ENCODE results near the gene GPR35.

GPR35 gene

GRCh38 chr2:240626531-240627300 lies 1.4 kb downstream of the GPR35 start:
- DNase-seq: no peak

GRCh38 chr2:240627736-240628506 lies 2.6 kb downstream of the GPR35 start:
- DNase-seq: no peak

DNA sequence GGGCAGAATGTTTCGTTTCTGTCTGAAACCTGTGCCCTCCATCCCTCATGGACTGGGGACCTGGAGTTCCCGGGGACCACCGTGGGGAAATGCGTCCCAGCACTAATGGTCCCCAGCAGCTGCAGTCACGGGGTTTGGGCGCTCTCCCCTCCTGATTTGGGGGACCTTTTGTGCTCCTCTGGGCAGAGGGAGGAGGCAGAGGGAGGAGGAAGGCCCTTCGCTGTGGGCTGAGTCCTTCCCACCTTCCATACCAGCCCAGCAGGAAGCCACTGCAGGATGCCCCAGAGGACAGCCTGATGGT lies 3.2 kb downstream of the GPR35 start:
- DNase-seq: no peak

- DNase-seq: no peak
These were observed 3.7 kb downstream of the GPR35 start for GRCh38 chr2:240628808-240629618.

DNA sequence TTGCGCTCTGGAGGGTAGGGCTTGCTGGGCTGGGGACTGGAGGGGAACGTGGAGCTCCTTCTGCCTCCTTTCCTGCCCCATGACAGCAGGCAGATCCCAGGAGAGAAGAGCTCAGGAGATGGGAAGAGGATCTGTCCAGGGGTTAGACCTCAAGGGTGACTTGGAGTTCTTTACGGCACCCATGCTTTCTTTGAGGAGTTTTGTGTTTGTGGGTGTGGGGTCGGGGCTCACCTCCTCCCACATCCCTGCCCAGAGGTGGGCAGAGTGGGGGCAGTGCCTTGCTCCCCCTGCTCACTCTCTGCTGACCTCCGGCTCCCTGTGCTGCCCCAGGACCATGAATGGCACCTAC lies 4.3 kb downstream of the GPR35 start:
- DNase-seq: no peak

GRCh38 chr2:240629968-240630770 lies 4.9 kb downstream of the GPR35 start:
- DNase-seq: no peak

DNA sequence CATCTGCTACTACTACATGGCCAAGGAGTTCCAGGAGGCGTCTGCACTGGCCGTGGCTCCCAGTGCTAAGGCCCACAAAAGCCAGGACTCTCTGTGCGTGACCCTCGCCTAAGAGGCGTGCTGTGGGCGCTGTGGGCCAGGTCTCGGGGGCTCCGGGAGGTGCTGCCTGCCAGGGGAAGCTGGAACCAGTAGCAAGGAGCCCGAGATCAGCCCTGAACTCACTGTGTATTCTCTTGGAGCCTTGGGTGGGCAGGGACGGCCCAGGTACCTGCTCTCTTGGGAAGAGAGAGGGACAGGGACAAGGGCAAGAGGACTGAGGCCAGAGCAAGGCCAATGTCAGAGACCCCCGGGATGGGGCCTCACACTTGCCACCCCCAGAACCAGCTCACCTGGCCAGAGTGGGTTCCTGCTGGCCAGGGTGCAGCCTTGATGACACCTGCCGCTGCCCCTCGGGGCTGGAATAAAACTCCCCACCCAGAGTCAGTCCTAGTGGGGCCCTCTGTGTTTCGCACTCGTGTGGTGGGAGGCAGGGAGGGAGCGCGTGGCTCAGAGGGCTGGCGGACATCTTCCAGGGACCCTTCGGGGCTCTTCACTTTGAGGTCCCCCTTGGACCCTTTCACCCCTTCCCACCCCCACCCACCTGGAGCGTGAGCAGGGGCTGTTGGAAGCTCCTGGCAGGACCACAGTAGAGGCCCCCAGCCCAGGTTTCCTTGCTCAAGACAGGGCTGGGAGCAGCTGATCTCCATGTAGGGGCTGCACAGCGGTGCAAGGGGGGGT lies 5.7 kb downstream of the GPR35 start:
- no peak for DNase-seq

- DNase-seq: no peak
These were observed 6.4 kb downstream of the GPR35 start for GRCh38 chr2:240631548-240632305.

GRCh38 chr2:240632306-240632721 lies 7.0 kb downstream of the GPR35 start:
- no peak for DNase-seq

DNA sequence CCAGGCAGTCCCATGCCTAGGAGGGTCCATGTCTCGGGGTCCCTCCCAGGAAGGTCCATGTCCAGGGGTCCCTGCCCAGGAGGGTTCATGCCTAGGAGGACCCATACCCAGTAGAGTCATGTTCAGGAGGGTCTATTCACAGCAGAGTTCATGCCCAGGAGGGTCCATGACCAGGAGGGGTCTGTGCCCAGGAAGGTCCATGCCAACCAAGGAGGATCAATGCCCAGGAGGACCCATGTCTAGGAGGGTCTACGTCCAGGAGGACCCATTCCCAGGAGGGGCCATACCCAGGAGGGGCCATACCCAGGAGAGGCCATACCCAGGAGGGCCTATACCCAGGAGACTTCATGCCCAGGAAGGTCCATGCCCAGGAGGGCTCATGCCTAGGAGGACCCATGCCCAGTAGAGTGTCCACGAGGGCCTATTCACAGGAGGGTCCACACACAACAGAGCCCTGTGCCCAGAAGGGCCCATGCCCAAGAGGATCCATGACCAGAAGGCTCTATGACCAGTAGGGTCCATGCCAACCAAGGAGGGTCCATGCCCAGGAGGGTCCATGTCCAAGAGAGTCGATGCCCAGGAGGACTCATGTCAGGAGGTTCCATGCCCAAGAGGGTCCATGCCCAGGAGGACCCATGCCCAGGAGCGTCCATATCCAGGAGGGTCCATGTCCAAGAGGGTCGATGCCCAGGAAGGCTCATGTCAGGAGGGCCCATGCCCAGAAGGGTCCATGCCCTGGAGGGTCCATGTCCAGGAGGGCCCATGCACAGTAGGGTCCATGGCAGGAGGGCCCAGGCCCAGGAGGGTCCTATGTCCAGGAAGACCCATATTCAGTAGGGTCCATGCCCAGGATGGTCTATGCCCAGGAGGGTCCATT lies 10.1 kb downstream of the GPR35 start:
- no peak for DNase-seq

DNA sequence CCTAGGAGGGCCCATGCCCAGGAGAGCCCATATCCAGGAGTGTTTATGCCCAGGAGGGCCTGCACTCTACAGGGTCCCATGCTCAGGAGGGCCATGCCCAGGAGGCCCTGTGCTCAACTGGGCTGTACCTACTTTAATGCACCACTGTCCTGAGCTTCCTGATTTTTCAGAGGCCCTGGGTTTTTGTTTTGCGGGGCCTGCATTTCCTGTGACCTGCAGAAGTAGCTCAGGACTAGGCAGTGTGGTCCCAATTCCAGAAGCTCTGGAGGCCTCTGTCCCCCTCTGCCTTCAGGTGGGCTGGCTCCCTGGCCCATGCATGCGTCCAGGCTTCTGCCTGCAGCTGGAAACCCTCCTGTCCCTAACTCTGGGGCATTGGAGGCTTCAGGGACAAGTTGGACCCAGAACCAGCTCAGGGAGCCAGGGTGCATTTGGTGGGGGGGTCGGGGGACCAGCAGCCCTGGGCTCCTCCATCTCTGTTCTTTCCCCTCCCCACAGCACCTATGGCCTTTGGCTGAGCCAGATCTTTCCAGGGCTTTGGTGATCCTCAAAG lies 10.8 kb downstream of the GPR35 start:
- DNase-seq: no peak

DNA sequence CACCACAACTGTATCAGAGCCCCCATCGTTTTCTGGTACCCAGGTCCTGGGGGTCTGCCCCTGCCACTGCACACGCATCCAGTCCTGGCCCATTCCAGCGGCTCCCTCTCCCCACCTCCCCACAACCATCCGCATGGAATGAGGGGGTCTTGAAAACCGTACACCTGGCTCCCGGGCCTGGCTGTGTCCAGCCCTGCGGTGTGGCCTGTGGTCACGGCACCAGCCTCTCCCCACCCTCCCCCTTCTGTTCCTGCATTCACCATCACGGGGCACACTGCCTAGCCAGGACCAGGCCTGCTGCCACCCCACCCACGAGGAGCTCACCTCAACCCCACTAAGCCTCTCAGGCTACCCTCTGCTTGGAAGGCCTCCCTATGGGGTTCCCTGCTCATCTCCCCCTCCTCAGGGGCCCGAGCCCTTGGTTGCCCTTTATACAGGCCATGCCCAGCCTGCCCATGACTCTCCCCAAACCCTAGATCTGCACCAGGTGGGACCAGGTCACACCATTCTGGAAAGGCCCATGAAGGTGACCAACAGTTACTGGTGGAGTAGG lies 11.4 kb downstream of the GPR35 start:
- DNase-seq: no peak

DNA sequence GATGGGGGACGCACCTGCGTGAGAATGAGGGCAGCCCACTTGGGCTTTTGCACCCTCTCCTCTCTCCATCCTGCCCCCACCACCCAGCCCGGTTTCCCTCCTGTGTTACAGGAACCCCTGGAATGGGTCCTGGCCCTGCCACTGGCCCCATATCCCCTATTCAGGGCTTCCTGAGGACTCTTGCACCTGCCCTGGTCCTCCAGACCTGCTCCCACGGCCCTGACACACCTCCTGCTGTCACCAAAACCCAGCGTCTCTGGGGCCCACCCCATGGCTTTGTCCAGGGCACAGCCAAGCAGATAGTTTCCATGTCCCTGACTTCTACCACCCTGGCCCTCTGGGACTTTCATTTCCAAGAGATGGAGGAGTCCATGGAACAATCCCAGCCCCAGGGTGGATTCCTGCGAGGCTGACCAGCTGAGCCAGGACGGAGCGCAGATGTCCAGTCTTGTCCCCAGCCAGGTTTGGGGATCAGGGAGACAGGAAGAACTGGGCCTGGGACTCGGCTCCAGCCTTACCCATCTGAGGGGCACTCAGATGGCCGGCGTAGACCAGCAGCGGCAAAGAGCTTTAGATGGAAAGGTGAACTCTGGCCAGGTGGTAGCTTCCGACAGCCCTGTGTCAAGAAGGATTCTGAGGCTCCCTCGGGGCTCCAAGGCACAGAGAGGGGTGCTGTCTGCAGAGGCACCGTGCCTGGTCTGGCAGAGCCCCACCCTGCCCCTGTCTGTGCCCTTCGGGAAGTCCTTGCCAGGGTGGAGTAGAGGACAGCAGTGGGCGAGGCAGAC lies 12.0 kb downstream of the GPR35 start:
- DNase-seq: no peak

GRCh38 chr2:240637901-240638345 lies 12.6 kb downstream of the GPR35 start:
- DNase-seq: no peak

DNA sequence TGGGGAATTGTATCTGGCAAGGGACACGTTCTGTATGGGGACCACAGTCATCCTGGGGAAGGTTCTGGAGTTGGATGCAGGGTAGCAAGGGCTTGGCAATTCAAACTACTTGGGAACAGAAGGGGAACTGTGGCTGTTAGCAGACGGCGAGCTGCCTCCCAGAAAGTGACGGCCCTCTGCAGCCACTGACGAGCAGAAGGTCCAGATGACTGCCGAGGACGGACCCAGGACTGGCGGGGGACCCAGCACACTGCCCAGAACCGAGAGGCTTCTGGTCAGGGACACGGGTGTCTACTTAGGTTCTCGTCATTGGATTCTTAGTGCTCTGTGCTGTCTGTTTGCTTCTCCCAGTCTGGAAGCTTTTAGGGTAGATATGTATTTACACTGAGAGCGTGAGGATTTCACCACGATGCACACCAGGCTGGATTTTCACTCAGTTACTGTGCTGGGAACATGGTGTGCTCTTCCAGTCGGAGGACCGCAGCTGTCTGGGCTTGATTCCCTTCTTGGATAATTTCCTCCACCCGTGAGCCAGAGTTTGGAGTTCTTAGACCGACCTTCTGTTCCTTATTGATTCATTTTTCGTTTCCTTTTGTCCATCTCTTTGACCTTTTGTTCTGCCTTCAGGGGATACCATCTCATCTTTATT lies 13.4 kb downstream of the GPR35 start:
- DNase-seq: no peak

GRCh38 chr2:240639566-240639965 lies 14.3 kb downstream of the GPR35 start:
- DNase-seq: no peak

DNA sequence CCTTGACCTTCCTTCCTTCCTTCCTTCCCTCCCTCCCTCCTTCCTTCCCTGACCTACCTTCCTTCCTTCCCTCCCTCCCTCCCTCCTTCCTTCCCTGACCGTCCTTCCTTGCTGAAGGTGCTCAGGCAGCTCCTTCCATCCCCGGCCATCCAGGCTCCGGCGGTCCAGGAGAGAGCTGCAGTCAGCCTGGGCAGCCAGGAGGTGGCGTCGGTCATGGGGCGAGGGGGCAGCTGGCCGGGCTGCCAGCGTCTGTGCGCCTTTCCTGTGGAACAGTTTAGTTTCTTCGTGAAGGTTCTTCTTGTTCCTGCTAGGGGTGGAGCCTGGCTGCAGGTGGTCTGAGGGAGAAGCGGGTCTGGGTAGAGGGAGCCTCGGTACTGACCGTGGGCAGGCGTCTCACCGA lies 15.7 kb downstream of the GPR35 start:
- no peak for DNase-seq

Data from amniotic stem cell (primary cell).